ENCODE data around the gene LMNTD2.
A peak's percentile ranks its signal among the peaks of the same experiment; 100 is the strongest.

LMNTD2 gene

GRCh38 chr11:561148-562003, 838 bp upstream of the LMNTD2 start:
- no peak overlapping the region for H3K27ac ChIP-seq
- in situ Hi-C loops (cut with HindIII; ENCODE audit: low pct_ligation_motif_present, low sequenced_read_pairs), result no loop called here

GRCh38 chr11:559712-560304, 730 bp downstream of the LMNTD2 start:
- Histone ChIP-seq H3K27ac (no peak overlapping the region), H3K27me3 (replicated peaks) (peaks cover 32% of the 10 kb centered on the region), H3K4me3 (ENCODE audit: low read depth, low read length) (peak overlapping the region; percentile 55), H3K36me3 (replicated peaks) (no peaks in the 10 kb centered on the region)
- in situ Hi-C loops (cut with HindIII; ENCODE audit: low pct_ligation_motif_present, low sequenced_read_pairs), result no loop called here
- DNase-seq, result no peak
- no peak for TF ChIP-seq CTCF (IDR thresholded peaks at IDR 0.05; ENCODE audit: low read depth, low read length, missing control alignments)

More at GRCh38 chr11:561148-562003, 838 bp upstream of the LMNTD2 start:
- peak overlapping the region; percentile 54 for H3K4me3 ChIP-seq (ENCODE audit: low read depth, low read length)
- DNase-seq, result no peak
- peaks cover 19% of the 10 kb centered on the region for H3K27me3 ChIP-seq (replicated peaks)
- no peaks in the 10 kb centered on the region for H3K36me3 ChIP-seq (replicated peaks)
- TF ChIP-seq CTCF (IDR thresholded peaks at IDR 0.05; ENCODE audit: low read depth, low read length, missing control alignments), result no peak

- Histone ChIP-seq H3K27me3 (replicated peaks) (peaks cover 39% of the 10 kb centered on the region), H3K36me3 (replicated peaks) (no peaks in the 10 kb centered on the region), H3K27ac (no peak overlapping the region), H3K4me3 (ENCODE audit: low read depth, low read length) (no peak overlapping the region)
- TF ChIP-seq CTCF (IDR thresholded peaks at IDR 0.05; ENCODE audit: low read depth, low read length, missing control alignments), result no peak
- no peak for DNase-seq
- in situ Hi-C loops (cut with HindIII; ENCODE audit: low pct_ligation_motif_present, low sequenced_read_pairs), result no loop called here
Measured at GRCh38 chr11:559020-559620, 1.4 kb downstream of the LMNTD2 start.

- no peaks in the 10 kb centered on the region for H3K36me3 ChIP-seq (replicated peaks)
- peaks cover 40% of the 10 kb centered on the region for H3K27me3 ChIP-seq (replicated peaks)
- no peak overlapping the region for H3K27ac ChIP-seq
- DNase-seq, result no peak
- TF ChIP-seq CTCF (IDR thresholded peaks at IDR 0.05; ENCODE audit: low read depth, low read length, missing control alignments), result no peak
- in situ Hi-C loops (cut with HindIII; ENCODE audit: low pct_ligation_motif_present, low sequenced_read_pairs), result no loop called here
- no peak overlapping the region for H3K4me3 ChIP-seq (ENCODE audit: low read depth, low read length)
Measured at GRCh38 chr11:558503-558902, 2.0 kb downstream of the LMNTD2 start.

DNA sequence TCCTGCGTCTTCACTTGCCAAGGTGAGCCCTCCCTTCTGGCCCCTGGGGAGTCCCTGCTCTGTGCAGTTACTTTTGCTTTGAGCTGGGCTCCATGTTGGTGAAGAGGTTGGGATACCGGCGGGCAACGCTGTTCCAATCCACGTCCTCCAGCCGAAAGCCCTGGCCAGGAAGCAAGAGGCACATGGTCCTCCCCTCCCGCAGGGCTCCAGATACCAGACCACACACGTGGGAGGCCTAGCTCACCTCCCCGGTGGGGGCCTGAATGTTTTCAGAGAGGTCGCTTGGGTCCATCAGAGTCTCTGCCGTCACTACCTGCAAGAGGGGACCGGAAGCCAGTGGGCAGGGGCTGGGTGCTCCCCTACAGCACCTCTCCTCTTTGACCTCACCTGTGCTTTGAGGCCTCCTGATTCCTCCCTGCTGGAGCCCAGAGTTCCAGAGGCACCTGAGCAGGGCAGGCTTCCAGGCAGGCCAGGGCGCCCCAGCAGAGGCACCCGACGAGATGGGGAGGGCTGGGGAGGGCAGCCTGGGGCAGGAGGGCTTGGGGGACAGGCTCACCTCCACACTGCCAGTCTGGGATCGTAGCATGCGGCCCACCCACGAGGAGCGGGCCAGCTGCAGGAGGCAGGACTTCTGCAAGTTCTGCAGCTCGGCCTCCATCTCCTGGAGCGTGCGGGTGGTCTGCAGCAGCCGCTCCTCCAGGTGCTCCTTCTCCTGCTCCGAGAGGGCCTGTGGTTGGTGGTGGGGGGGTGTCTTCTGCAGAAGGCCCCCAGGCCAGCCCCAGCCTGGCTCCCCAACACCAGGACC, 3.0 kb downstream of the LMNTD2 start:
- in situ Hi-C loops (cut with HindIII; ENCODE audit: low pct_ligation_motif_present, low sequenced_read_pairs), result no loop called here
- DNase-seq, result no peak
- no peak for TF ChIP-seq CTCF (IDR thresholded peaks at IDR 0.05; ENCODE audit: low read depth, low read length, missing control alignments)
- Histone ChIP-seq H3K27ac (no peak overlapping the region), H3K4me3 (ENCODE audit: low read depth, low read length) (no peak overlapping the region), H3K36me3 (replicated peaks) (no peaks in the 10 kb centered on the region), H3K27me3 (replicated peaks) (peaks cover 40% of the 10 kb centered on the region)

Measured in brain microvascular endothelial cell (primary cell).